HL-60/S4 (cell line): Measurements from ENCODE around the gene MAGEB10.
"Not testable (repeated sequence)": the region's sequence is repeated elsewhere in the genome, so short reads cannot be mapped to it uniquely, and the experiment has no call there.

Experiments used
- in situ Hi-C: fragments of 300-500 bp; cut with MboI; formaldehyde crosslinking; loops from 2 replicates; pipeline ENCODE4 v1.14.3; 2022; ENCODE audit warnings: low sequenced_read_pairs

Gene MAGEB10

GRCh38 chrX:27807690-27808089 lies at the start of gene MAGEB10:
Gene MAGEB10, plus strand, starts transcription at chrX:27807990. Its CDS starts 13,317 bp downstream, at chrX:27821307.
- in situ Hi-C loops = no loop called here

- in situ Hi-C loops = no loop called here
Measured at GRCh38 chrX:27765718-27766117, 42.1 kb upstream of the MAGEB10 start.

GRCh38 chrX:27767387-27767786 lies 40.4 kb upstream of the MAGEB10 start:
- in situ Hi-C loops = no loop called here

GRCh38 chrX:27775984-27776383 lies 31.8 kb upstream of the MAGEB10 start:
- in situ Hi-C loops = no loop called here

- in situ Hi-C loops = no loop called here
Measured at GRCh38 chrX:27796640-27797257, 11.0 kb upstream of the MAGEB10 start.

GRCh38 chrX:27797575-27797974 lies 10.2 kb upstream of the MAGEB10 start:
- in situ Hi-C loops = no loop called here

GRCh38 chrX:27808226-27808625 lies 436 bp downstream of the MAGEB10 start:
- in situ Hi-C loops = no loop called here

GRCh38 chrX:27808991-27809859 lies 1.4 kb downstream of the MAGEB10 start:
- in situ Hi-C loops = not testable (repeated sequence)

GRCh38 chrX:27815209-27815608 lies 7.4 kb downstream of the MAGEB10 start:
- in situ Hi-C loops = no loop called here

GRCh38 chrX:27823812-27824211 lies 16.0 kb downstream of the MAGEB10 start:
- in situ Hi-C loops = no loop called here

GRCh38 chrX:27838185-27838584 lies 30.4 kb downstream of the MAGEB10 start:
- in situ Hi-C loops = no loop called here

- in situ Hi-C loops = no loop called here
Measured at GRCh38 chrX:27840881-27841280, 33.1 kb downstream of the MAGEB10 start.

GRCh38 chrX:27842859-27843258 lies 35.1 kb downstream of the MAGEB10 start:
- in situ Hi-C loops = no loop called here

- in situ Hi-C loops = no loop called here
Measured at GRCh38 chrX:27860337-27860736, 52.5 kb downstream of the MAGEB10 start.

GRCh38 chrX:27863809-27864208 lies 56.0 kb downstream of the MAGEB10 start:
- in situ Hi-C loops = no loop called here
